Measurements from ENCODE around the gene MAP1LC3C.
A peak's percentile ranks its signal among the peaks of the same experiment; 100 is the strongest.

DNA sequence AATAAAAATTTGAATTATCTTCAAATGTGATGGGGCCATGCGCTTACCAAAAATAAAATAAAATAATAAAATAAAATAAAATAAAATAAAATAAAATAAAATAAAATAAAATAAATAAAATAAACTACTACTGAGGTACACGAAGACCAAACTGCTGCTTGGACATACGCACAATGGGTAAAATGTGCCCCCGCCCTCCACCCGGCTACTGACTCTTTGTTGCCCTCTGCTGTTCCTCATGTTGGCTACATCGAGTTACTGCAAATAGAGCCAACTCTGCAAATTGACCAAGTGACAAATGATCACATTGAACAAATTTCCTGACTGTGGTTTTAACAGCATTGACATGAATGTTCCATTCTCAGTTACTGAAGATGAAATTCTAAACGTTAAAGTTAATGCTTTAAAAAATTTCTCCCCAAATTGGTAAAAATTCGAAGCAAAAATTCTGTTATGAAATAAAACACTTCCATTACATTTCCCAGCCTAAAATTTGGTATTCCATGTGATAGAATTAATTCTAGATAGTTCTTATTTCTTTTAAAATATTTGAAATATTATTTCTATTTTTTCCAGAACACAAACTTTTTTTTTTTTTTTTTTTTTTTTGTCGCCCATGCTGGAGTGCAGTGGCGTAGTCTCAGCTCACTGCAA, 18.8 kb upstream of the MAP1LC3C start:
- TF ChIP-seq CTCF (IDR thresholded peaks at IDR 0.05) (peak; percentile 75), EZH2 (IDR thresholded peaks at IDR 0.05; ENCODE audit: borderline replicate concordance, insufficient read depth, low read depth, low read length, poor library complexity, severe bottlenecking) (no peak)
